GM19372 (cell line): Measurements from ENCODE around the gene RAB23.

ENCODE experiments used
- ATAC-seq: cut with Tn5 transposase; IDR thresholded peaks from one replicate; pipeline ENCODE4 v1.9.1; 2021; ENCODE audit warnings: mild to moderate bottlenecking, low read depth, moderate library complexity; ENCODE audit not compliant: unreplicated experiment

RAB23 gene

GRCh38 chr6:57190140-57190539 is 32.0 kb downstream of the RAB23 start:
- ATAC-seq, result no peak

- ATAC-seq, result no peak
Observed at GRCh38 chr6:57183336-57183735, 38.8 kb downstream of the RAB23 start.

- ATAC-seq, result no peak
Observed at GRCh38 chr6:57182017-57182432, 40.1 kb downstream of the RAB23 start.

- no peak for ATAC-seq
Observed at GRCh38 chr6:57180596-57180995, 41.5 kb downstream of the RAB23 start.

GRCh38 chr6:57177545-57178265 is 44.4 kb downstream of the RAB23 start:
- no peak for ATAC-seq

GRCh38 chr6:57174511-57174907 is 47.6 kb downstream of the RAB23 start:
- ATAC-seq, result no peak

GRCh38 chr6:57173886-57174510 is 48.1 kb downstream of the RAB23 start:
- no peak for ATAC-seq

- no peak for ATAC-seq
Observed at GRCh38 chr6:57173056-57173885, 48.8 kb downstream of the RAB23 start.

GRCh38 chr6:57172136-57173055 is 49.7 kb downstream of the RAB23 start, which contains the start of gene BAG2:
Gene BAG2 (plus strand): TSS chr6:57172326. CDS start chr6:57172698, 372 bp downstream.
- ATAC-seq, result peak; percentile 85

- ATAC-seq, result no peak
Observed at GRCh38 chr6:57165080-57165479, 57.0 kb downstream of the RAB23 start.

- ATAC-seq, result no peak
Observed at GRCh38 chr6:57163956-57164355, 58.2 kb downstream of the RAB23 start.

- no peak for ATAC-seq
Observed at GRCh38 chr6:57162516-57162915, 59.6 kb downstream of the RAB23 start.

GRCh38 chr6:57162028-57162427 is 60.1 kb downstream of the RAB23 start:
- no peak for ATAC-seq

GRCh38 chr6:57159127-57159526 is 63.0 kb downstream of the RAB23 start:
- no peak for ATAC-seq

GRCh38 chr6:57158658-57159057 is 63.4 kb downstream of the RAB23 start:
- no peak for ATAC-seq

GRCh38 chr6:57147955-57148858 is 73.9 kb downstream of the RAB23 start:
- no peak for ATAC-seq

- no peak for ATAC-seq
Observed at GRCh38 chr6:57147401-57147800, 74.7 kb downstream of the RAB23 start.

GRCh38 chr6:57143690-57144089 is 78.4 kb downstream of the RAB23 start:
- ATAC-seq, result no peak

GRCh38 chr6:57142178-57142525 is 80.0 kb downstream of the RAB23 start:
- ATAC-seq, result no peak
